Stomach (tissue), 9 donors: ENCODE results near the gene ANKRD34A. TPM values are rescaled to one million over a fixed set of nuclear protein-coding genes. Genes with fewer than 3 reads are reported as not detected.

Experiments
- DNase-seq, 2 donors: peaks; one replicate each; pipeline versions ENCODE4 v3.0.0 to v3.0.0-alpha.2; 2013 to 2019
- H3K27ac ChIP-seq, 5 donors: fragments of 200-600 bp in 4 of 5; sonication (generic) in 4 of 5; one replicate each; pipeline ENCODE4 v1.5.1; 2013 to 2019; ENCODE audit warnings: mild to moderate bottlenecking in 1 of 5, moderate library complexity in 1 of 5
- H3K27me3 ChIP-seq, 3 donors: fragments of 200-600 bp; sonication (generic); one replicate each; pipeline ENCODE4 v1.5.1; 2017 to 2019; ENCODE audit warnings: mixed run types in 1 of 3
- H3K36me3 ChIP-seq, 4 donors: fragments of 200-600 bp; sonication (generic); 1 replicate in 3 of 4; 2 replicates in 1 of 4; pipeline ENCODE4 v1.5.1; 2016 to 2019
- H3K4me1 ChIP-seq, 4 donors: fragments of 200-600 bp; sonication (generic); one replicate each; pipeline ENCODE4 v1.5.1; 2016 to 2019
- H3K4me3 ChIP-seq, 4 donors: fragments of 200-600 bp; sonication (generic) in 3 of 4; one replicate each; pipeline ENCODE4 v1.5.1; 2016 to 2019; ENCODE audit warnings: mild to moderate bottlenecking in 1 of 4
- H3K9me3 ChIP-seq, 4 donors: fragments of 200-600 bp; sonication (generic); one replicate each; pipeline ENCODE4 v1.5.1; 2016 to 2019
- EP300 ChIP-seq: sonication (generic); formaldehyde crosslinking; IDR thresholded peaks from one replicate; pipeline ENCODE4 v1.6.1; 2017; ENCODE audit warnings: antibody characterized with exemption
- POLR2A ChIP-seq, 4 donors: fragments of 450-650 bp; IDR thresholded peaks; one replicate each; pipeline ENCODE4 v1.6.1; 2016; ENCODE audit warnings: antibody characterized with exemption in 4 of 4, control low read depth in 2 of 4, mild to moderate bottlenecking in 1 of 4, moderate library complexity in 1 of 4
- POLR2AphosphoS5 ChIP-seq, 3 donors: sonication (generic); formaldehyde crosslinking; IDR thresholded peaks; one replicate each; pipeline ENCODE4 v1.6.1; 2016; ENCODE audit warnings: antibody characterized with exemption in 3 of 3
- WGBS, 5 donors: extraction: QIAGEN DNeasy Blood & Tissue Kit in 3 of 5; methylation state at CpG; one replicate each; pipeline versions ENCODE4 v1.1.5 to v1.1.7; 2013 to 2018; 5-methylcytosine and 5-hydroxymethylcytosine counted together
- intact Hi-C: fragments of 100-400 bp; cut with DNase I; formaldehyde crosslinking; loops from one replicate; pipeline ENCODE4 v1.15.1; 2023; ENCODE audit warnings: low total_unique reads
- polyA plus RNA-seq, 3 donors: library from polyadenylated mRNA; stranded (reverse); fragments of 200-250 nt; gene quantifications; one replicate each; pipeline ENCODE4 v1.2.3, GENCODE V29; 2013
- total RNA-seq, 5 donors: library from RNA; depleted of rRNA; stranded (reverse); fragments of >200 nt; gene quantifications; one replicate each; pipeline versions ENCODE4 v1.1.0 to v1.2.3, GENCODE V29; 2014 to 2016
- TF ChIP-seq, protein P1 (sequence below), 7 experiments: fragments of 450-650 bp in 4 of 7; fragments of 200-600 bp in 3 of 7; sonication (generic) in 3 of 7; IDR thresholded peaks; one replicate each; pipeline ENCODE4 v1.5.1; 2016 to 2019; ENCODE audit warnings: antibody characterized with exemption in 7 of 7, control low read depth in 2 of 7, mild to moderate bottlenecking in 1 of 7
- donor health status: healthy with polysubstance abuse.
- donor health status: Bipolar disorder and iron deficiency.
- donor health status: healthy.

Gene ANKRD34A
- total and polyA plus RNA-seq, 8 donors = 0.19 to 2.6 (median 0.73) TPM; not detected in 3

DNA sequence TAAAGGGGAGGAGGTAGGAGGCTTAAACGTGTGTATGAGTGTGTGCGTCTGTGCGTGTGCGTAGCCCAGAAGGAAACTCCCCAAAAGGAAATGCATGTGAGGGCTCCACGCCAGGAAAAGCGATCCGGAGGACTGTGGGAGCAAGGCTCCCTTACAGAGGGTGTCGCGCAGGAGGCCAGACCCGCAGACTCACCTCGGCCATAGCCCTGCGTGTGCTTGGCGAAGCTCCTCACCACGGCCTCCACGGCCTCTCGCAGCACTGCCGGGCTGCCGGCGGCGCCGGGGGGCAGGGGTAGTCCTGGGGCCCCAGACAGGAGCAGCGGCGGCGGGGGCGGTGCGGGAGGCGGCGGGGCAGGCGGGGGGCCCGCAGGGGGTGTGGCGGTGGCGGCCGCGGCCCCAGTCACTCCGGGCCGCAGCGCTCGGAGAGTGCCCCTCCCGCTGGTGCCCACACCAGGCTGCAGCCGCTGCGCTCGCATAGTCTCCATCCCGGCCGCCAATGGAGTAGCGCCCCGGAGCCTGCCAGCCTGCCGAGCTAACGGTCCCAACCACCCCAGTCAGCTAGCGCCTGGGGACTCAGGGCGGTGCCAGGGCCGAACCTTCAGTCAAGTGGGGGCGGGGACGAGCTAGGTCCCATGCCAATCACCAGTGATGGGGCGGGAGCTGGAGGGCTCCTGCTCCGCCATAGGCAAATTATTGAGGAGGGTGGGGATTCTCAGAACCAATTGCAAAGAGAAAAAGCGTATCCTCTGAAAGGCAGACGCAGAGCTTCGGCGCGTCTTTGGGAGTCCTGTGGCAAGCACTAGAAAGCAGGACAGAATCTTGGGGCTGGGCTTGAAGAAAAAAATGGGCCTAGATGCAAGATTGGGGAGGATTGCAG, 6.7 kb downstream of the ANKRD34A start, which contains the start of gene LIX1L:
LIX1L (minus strand) TSS at position 575 of the 877 bp plus-strand sequence; CDS start at position 485, 90 bp downstream.
- Histone ChIP-seq H3K27me3 (peaks cover 0 to 14% (median 8%) of the 10 kb centered on the region in 3 donors), H3K4me1 (peaks cover 29 to 84% (median 71%) of the 10 kb centered on the region in 4 donors)

DNA sequence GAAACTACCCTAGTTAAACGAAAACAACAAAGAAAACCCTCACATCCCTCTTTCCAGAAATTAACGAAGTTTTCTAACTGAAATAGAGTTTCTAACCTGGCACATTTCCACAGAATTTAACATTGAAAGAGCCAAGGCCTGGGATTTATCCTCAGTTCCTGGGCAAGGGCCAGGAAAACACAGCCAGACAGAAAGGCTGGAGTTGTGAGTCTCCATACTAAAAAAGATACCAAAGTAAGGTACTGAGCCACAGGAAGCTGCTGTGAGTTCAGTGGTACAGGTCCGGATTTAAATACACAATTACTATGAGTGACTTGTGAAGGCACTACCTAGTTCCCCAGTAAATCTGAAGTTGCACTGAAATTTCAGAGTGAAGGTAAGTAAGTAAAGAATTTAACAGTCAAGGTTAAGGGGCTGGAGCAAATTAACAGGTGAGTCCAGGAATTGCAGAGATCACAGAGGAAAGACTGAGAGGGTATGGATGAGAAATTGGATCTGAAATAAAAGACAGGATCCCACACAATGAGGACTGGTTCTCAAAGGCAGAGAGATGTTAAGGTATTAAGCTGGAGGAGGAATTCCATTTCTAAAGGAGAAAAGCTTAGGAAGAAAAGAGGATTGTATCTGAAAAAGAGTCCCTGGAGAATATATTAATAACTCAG, 7.5 kb downstream of the ANKRD34A start:
- Histone ChIP-seq H3K36me3 (no peaks in the 10 kb centered on the region), H3K4me1 (peaks cover 29 to 79% (median 65%) of the 10 kb centered on the region in 4 donors), H3K9me3 (no peaks in the 10 kb centered on the region), H3K27ac (peak overlapping the region; percentile 86 to 99 (median 94)), H3K27me3 (peaks cover 0 to 14% (median 8%) of the 10 kb centered on the region in 3 donors), H3K4me3 (peak overlapping the region; percentile 82 to 96 (median 92))
- WGBS, 5 donors = 1 to 23% (median 12%) methylated on average over 3 of the region's 3 CpGs
- peak in 1 of 2 donors; percentile 77 for DNase-seq
- intact Hi-C loops = no loop called here
- no peak for TF ChIP-seq POLR2AphosphoS5 (IDR thresholded peaks at IDR 0.05)
- TF ChIP-seq POLR2A (IDR thresholded peaks at IDR 0.05) = no peak
- TF ChIP-seq, protein P1, sequence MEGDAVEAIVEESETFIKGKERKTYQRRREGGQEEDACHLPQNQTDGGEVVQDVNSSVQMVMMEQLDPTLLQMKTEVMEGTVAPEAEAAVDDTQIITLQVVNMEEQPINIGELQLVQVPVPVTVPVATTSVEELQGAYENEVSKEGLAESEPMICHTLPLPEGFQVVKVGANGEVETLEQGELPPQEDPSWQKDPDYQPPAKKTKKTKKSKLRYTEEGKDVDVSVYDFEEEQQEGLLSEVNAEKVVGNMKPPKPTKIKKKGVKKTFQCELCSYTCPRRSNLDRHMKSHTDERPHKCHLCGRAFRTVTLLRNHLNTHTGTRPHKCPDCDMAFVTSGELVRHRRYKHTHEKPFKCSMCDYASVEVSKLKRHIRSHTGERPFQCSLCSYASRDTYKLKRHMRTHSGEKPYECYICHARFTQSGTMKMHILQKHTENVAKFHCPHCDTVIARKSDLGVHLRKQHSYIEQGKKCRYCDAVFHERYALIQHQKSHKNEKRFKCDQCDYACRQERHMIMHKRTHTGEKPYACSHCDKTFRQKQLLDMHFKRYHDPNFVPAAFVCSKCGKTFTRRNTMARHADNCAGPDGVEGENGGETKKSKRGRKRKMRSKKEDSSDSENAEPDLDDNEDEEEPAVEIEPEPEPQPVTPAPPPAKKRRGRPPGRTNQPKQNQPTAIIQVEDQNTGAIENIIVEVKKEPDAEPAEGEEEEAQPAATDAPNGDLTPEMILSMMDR (IDR thresholded peaks at IDR 0.05) = no peak
- no peak for TF ChIP-seq EP300

More for the DNA sequence above, 6.7 kb downstream of the ANKRD34A start, which contains the start of gene LIX1L:
- Histone ChIP-seq H3K9me3 (no peaks in the 10 kb centered on the region), H3K36me3 (no peaks in the 10 kb centered on the region), H3K4me3 (peak within 1 kb of the TSS; percentile 82 to 96 (median 92)), H3K27ac (peak within 1 kb of the TSS; percentile 86 to 99 (median 94))
- DNase-seq = peak; percentile 96 to 99
- intact Hi-C loops = no loop called here
- WGBS, 5 donors = 0 to 1% (median 0%) methylated on average over 25 to 60 of the region's 60 CpGs
- peak; percentile 45 for TF ChIP-seq EP300
- peak in 2 of 4 donors; percentile 34 to 54 for TF ChIP-seq POLR2A (IDR thresholded peaks at IDR 0.05)
- peak; percentile 85 to 96 (median 93) for TF ChIP-seq POLR2AphosphoS5 (IDR thresholded peaks at IDR 0.05)
- TF ChIP-seq, protein P1 (IDR thresholded peaks at IDR 0.05) = peak in 1 of 7 experiments; percentile 7

DNA sequence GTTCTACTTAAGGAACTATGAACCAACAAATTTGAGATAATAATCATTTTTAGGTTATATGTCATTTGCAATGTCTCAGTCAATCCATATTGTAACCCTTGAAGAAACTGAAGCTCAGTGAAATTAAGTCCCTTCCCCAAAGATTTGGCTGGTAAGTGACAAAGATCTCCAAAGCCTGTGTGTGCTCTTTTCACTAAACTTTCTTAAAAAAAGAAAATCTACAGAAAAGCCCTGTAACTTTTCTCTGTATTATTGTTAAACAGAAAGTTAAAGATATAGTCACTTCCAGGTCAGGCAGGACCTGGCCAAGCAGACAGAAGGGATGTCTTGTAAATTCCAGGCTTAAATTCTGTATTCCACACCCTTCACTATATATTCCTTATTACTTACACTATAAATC, 8.0 kb downstream of the ANKRD34A start:
- intact Hi-C loops = no loop called here
- H3K36me3 ChIP-seq = no peaks in the 10 kb centered on the region
- no peak for TF ChIP-seq POLR2AphosphoS5 (IDR thresholded peaks at IDR 0.05)
- H3K4me3 ChIP-seq = peak overlapping the region; percentile 82 to 96 (median 92)
- no peak for DNase-seq
- no peaks in the 10 kb centered on the region for H3K9me3 ChIP-seq
- H3K27me3 ChIP-seq = peaks cover 0 to 8% (median 2%) of the 10 kb centered on the region in 3 donors
- H3K27ac ChIP-seq = peak overlapping the region in 4 of 5 donors; percentile 92 to 99 (median 96)
- H3K4me1 ChIP-seq = peaks cover 29 to 79% (median 62%) of the 10 kb centered on the region in 4 donors

DNA sequence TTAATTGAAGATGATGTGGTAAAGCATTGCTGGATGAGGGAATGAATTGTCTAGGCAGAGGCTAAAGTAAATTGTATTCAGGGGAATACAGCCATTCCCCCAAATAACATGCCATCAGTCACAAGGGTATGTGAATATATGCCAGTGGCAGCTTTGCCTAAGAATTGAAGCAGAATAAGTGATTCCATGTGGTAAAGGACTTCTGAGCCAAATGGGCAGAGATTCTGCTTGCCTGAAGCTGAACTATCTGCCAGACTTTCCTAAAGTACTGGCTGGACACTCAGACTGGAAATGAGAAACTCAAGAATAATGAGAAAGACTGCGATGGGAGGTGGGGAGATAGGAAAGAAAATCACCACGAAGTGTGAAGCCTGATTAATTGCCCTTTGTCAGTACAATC, 8.9 kb downstream of the ANKRD34A start:
- 48 to 66% (median 54%) methylated on average over 2 of the region's 2 CpGs for WGBS, 5 donors
- H3K4me3 ChIP-seq = peak overlapping the region in 1 of 4 donors; percentile 82

More for the DNA sequence above, 8.9 kb downstream of the ANKRD34A start:
- H3K36me3 ChIP-seq = no peaks in the 10 kb centered on the region
- no peak for DNase-seq
- TF ChIP-seq POLR2AphosphoS5 (IDR thresholded peaks at IDR 0.05) = no peak
- no peak for TF ChIP-seq POLR2A (IDR thresholded peaks at IDR 0.05)
- TF ChIP-seq, protein P1 (IDR thresholded peaks at IDR 0.05) = no peak
- no peak for TF ChIP-seq EP300
- intact Hi-C loops = no loop called here
- H3K27ac ChIP-seq = peak overlapping the region in 4 of 5 donors; percentile 2 to 99 (median 96)
- peaks cover 29 to 80% (median 57%) of the 10 kb centered on the region in 4 donors for H3K4me1 ChIP-seq
- H3K9me3 ChIP-seq = no peaks in the 10 kb centered on the region
- no peaks in the 10 kb centered on the region for H3K27me3 ChIP-seq
